ENCODE data around the gene MOGAT3.

The MOGAT3 gene, protein sequence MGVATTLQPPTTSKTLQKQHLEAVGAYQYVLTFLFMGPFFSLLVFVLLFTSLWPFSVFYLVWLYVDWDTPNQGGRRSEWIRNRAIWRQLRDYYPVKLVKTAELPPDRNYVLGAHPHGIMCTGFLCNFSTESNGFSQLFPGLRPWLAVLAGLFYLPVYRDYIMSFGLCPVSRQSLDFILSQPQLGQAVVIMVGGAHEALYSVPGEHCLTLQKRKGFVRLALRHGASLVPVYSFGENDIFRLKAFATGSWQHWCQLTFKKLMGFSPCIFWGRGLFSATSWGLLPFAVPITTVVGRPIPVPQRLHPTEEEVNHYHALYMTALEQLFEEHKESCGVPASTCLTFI

DNA sequence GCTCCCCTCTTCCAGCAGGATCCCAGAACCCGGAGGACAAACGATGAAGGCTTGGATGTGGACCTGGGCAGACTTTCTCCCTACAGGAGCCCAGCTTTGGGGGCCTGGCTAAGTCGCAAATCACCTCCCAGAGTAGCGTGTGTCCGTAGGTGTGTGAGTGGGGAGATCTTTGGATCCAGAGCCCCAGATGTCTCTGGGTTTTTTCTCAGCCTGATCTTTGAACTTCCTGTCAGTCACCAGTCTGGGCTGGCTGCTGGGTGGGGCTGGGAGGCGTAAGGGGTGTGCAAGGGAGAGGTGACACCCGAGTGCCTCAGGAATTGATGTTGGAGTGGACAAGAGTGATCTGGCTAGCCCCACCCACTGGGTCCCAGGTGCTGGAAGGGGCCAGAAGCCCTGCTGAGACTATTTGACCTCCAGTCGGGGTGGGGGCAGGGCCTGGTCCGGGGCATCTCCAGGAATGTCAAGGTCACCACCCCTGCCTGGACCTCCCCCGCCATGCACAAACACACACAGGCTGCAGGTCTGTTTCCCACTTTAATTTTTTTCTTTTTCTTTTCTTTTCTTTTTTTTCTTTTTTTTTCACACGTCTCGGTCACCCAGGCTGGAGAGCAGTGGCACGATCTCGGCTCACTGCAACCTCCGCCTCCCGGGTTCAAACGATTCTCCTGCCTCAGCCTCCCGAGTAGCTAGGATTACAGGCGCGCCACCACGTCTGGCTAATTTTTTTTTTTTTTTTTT, at the start of gene MOGAT3:
Gene MOGAT3, minus strand, starts transcription at position 175 of the 738 bp plus-strand sequence. CDS start 182 bp downstream, outside the sequence.
- no peak for DNase-seq (ENCODE audit: insufficient read length, low spot score)
- no peak for FAIRE-seq

DNA sequence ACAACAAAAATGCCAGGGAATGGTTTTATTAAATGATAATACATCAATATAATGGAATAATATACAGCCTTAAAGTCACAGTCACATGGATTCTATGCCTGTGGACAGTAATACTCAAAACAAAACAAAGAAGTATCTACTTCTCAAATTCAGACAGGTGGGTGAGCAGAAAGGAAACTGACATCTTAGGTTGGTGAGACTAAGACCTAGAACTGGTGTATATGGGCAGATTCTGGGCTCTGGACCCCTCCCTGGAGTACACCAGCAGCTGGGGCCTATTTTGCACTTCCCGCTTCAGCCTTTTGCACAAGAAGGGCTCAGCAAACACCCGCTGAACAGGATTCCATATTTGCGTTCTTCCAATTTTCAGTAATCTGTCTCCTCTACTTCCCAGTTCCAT, 49.5 kb upstream of the MOGAT3 start:
- FAIRE-seq (no peak), DNase-seq (ENCODE audit: insufficient read length, low spot score) (no peak)

DNA sequence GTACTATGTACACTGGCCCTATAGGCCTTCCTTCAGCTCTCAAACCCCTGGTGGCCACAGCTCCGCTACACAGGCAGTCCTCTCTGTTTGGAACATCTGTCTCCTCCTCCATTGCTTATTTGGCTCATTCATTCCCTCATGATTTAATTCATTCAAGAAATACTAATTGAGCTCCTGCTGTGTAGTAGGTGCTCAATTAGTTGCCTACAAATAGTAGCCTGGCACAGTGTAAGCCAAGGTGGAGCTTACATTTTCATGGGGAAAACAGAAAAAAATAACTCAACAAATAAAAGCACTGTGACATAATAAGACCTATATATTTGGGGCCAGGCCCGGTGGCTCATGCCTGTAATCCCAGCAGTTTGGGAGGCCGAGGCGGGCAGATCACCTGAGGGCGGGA, 47.4 kb upstream of the MOGAT3 start:
- DNase-seq (ENCODE audit: insufficient read length, low spot score) (no peak), FAIRE-seq (no peak)

DNA sequence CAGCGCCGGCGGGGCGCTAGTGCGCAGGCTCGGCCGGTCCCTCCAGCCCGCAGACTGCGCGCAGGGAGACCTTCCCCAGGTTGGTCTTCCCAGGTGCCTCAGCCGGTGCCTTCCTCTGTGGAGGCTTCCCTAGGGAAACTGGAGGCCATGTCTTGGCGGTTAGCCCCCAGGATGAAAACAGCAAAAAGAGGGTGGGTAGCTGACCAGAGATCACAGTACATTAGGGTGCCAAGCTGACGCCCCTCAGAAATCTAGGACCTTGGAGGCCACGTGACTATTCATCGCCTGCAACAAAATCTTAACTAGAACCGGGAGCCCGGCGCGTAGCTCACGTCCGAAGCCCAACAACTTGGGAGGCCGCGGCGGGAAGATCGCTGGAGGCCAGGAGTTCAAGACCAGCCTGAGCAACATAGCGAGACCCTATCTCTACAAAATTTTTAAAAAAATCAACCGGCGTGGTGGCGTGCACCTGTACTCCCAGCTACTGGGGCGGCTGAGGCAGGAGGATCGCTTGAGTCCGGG, 44.4 kb upstream of the MOGAT3 start:
- FAIRE-seq (no peak), DNase-seq (ENCODE audit: insufficient read length, low spot score) (no peak)

DNA sequence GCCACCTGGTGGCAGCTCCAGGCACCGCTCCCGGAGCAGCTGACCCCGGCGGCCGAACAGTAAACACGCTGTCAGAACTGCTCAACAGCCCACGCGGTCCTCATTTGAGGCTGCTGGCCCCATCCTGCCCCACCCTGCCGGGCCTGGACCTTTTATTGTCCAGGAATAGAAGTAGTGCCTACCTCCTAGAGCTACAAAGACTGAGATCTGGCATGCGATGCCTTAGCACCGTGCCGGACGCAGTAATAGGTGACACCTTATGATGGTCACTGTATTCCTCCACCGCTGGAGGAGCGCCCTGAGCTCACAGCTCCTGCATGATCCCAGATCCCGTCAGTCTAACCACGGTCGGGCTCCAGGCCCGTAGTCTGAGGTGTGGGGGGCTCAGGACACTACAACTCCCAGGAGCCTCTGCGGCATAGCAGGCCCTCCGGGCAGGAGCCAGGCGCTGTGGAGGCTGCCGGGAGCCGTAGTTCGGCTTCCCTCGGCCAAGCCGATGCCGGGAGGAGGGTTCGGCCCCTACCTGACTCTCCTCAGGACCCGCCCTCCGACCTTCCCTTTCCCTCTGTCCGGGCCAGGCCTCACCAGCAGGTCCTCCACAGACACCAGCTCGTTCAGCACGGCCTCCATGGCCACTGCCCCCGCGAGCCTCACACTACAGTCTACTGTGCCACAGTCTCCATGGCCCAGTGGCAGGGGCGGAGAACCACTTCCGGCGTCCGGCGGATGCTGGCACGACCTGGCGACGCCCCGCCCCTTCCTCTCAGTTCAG, 43.7 kb upstream of the MOGAT3 start, which contains the start of gene FIS1:
Gene FIS1, minus strand, starts transcription at position 707 of the 772 bp plus-strand sequence. Its CDS starts 77 bp downstream, at position 630.
- DNase-seq (ENCODE audit: insufficient read length, low spot score), result peak; percentile 87
- no peak for FAIRE-seq

DNA sequence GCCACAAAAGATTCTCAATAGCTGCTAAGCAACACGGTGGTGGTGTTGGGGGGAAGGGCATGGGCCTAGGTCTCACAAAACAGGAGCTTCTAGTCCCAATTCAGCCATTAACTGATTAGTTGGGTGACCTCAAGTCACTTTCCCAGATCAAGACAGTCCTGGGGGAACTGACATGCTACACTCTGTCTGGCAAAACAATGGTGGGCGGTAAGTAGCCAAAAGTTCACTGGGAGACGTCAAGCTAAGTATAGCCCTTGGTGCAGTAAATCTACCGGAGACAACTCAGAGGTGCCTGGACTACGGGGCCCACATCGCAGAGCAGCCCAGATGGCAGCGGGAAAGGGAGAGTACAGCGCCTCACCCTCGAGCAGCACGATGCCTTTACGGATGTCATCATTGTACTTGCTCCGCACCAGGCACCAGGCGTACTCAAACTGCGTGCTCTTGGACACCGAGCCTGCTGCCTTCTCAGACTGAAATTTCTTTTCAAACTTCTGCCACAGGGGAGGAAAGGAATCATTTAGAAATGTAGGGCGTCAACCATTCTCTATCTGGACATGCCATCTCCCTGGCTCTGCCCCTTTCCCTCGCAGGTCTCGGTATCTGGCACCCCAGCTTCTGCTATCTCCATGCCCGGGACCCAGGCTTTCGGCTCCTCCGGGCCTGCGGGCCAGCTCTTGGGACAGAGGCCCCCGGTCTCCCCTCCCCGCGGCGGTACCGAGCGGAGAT, 43.0 kb upstream of the MOGAT3 start:
- DNase-seq (ENCODE audit: insufficient read length, low spot score) (no peak), FAIRE-seq (no peak)

DNA sequence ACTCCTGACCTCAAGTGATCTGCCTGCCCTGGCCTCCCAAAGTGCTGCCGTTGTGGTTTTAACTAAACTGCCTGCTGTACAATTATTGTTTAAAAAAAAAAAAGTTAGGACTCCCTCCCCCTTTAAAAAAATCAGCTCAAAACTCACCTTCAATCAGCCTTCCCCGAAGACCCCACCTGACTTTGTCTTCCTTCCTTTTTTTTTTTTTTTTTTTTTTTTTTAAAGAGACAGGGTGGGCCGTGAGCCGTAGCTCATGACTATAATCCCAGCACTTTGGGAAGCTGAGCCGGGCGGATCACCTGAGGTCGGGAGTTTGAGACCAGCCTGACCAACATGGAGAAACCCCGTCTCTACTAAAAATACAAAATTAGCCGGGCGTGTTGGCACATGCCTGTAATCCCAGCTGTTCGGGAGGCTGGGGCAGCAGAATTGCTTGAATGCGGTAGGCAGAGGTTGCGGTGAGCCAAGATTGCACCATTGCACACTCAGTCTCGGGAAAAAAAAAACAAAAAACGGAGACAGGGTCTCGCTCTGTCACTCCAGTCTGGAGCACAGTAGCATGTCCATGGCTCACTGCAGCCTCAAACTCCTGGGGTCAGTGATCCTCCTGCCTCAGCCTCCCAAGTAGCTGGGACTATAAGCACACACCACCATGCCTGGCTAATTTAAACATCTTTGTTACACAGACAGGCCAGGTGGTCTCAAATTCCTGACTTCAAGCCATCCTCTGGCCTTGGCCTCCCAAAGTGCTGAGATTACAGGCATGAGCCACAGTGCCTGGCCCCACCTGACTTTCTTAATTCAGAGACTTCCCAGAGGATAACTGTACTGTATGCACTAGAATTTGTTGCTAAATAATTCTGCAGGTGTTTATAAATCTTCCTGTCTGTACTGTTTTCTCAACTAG, 40.9 kb upstream of the MOGAT3 start:
- no peak for FAIRE-seq

DNA sequence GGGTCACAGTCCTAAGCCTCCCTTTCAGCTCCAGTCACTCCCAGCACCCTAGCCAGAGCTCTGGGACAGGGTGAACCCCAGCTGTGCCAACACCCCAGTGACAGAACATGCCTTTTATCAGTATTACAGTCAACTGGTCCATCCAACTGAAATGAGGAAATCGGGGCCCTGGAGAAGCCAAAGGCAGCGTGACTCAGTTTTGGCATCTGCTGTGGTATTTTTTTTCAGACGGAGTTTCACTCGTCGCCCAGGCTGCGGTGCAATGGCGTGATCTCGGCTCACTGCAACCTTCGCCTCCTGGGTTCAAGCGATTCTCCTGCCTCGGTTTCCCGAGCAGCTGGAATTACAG, 40.2 kb upstream of the MOGAT3 start:
- no peak for DNase-seq (ENCODE audit: insufficient read length, low spot score)

More for the DNA sequence above, 40.9 kb upstream of the MOGAT3 start:
- DNase-seq (ENCODE audit: insufficient read length, low spot score), result no peak

DNA sequence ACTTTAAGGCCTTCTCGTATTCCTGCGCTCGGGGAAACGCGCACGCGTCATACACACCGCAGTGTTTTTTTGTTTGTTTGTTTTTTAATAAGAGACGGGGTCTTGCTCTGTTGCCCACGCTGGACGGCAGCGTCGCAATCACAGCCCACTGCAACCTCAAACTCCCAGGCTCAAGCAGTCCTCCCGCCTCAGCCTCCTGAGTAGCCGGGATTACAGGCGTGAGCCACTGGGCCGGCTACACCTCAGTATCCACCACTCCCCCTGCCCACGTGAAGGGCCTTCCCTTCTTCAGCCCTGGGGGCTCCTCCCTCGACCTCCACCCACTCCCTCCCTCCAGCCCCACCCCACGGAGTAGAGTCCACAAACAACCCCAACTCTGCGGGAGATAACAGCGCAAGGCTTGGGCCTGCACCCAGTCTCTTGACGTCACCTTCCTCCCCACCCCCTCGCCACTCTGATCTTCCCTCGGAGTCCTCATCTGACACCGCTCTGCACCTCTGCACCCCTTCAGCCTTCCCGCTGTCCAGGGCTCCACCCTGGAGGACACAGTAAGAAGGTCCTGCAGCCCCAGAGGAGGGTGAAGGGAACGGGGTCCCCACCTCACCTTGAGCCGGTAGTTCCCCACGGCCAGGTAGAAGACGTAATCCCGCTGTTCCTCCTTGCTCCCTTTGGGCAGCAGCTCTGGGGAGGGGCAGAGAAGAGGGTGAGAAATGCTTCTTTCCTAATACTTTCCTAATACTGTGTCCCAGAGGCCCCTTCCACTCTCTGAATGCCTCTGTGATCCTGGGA, 39.6 kb upstream of the MOGAT3 start:
- no peak for FAIRE-seq

More for the DNA sequence above, 40.2 kb upstream of the MOGAT3 start:
- no peak for FAIRE-seq

DNA sequence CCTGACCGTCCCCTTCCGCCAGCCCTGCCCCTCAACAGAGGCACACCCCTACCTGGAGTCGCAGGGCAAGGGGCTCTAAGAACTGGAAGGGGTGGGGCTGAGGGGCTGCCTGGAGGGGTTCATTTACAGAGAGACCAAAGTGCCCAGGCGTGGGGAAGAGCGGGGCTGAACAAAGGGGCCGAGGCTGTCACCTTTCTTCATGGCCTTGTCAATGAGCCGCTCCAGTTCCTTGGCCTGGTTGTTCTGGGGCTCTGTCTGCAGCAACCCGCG, 39.0 kb upstream of the MOGAT3 start:
- FAIRE-seq, result no peak

More for the DNA sequence above, 39.6 kb upstream of the MOGAT3 start:
- no peak for DNase-seq (ENCODE audit: insufficient read length, low spot score)

DNA sequence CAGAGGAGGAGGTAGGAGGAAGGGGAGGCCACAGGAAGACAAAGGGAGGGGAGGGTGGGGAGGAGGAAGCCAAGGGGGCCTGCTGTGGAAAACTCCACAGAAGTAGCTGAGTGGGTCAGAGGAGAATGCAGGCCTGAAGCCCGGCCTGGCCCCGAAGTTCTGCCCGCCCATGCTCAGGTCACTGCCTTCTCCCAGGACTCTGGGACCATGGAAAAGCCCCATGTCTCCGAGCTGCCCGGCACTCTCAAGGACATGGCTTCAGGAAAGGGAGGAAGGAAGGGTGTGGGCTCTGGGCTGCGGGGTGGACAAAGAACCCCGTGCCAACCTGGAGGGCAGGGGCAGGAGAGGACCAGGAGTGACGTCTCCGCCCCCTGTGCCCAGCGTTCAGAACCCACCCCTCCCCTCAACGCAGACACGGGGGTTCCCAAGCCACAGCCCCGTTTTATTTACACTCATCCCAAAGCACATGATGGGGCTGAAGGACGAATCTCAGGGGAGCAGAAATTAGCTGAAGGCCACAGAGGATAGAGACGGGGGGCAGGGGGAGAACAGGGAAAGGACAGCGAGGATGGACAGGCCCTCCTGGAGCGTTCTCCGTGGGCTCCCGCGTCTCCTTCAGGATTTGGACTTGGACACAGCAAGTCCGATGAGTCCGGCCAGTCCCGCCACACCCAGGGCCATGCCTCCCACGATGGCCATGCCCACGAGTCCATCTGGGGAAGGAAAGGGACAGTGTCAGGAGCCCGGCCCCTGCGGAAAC, 38.5 kb upstream of the MOGAT3 start:
- FAIRE-seq, result no peak
- DNase-seq (ENCODE audit: insufficient read length, low spot score), result no peak

More for the DNA sequence above, 39.0 kb upstream of the MOGAT3 start:
- DNase-seq (ENCODE audit: insufficient read length, low spot score), result no peak

DNA sequence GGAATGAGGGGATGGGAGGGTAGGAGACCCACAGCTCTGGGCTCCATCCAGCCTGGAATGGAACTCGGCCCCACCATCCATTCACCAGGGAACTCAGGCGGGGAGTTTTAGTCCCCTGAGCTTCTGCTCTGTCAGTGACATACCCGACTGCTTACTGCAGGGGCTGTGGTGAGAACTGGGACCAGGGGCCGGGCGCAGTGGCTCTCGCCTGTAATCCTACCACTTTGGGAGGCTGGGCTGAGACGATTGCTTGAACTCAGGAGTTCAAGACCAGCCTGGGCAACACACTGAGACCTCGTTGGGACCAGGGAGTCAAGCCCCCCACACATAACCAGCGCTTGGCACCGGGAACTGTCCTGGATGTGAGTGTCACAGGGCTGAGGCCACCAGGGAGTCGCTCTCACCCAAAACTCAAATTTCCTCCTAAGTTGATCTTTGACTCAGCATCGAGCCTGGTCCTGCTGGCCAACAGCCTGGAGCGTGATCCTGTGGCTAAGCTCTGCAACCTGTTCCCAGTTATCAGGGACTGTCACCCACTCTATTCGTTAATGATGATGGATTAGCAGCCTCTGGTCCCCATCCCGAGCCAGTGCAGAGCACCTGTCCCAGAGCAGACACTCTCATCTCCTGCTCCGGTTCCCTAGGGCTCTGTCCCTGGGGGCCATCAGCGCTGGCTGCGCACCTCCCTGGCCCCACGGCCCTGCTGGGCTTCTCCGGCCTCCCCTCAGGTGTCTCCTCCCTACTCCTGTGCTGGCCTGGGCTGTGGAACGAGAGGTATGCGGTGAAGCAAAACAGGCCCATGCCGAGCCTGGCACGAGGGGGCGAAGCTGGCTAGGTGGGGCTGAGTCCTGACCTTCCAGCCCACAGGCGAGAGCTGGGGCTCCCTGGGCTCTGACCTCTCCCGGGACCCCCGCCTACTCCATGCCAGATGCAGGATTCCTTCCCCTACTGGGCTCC, 37.7 kb upstream of the MOGAT3 start:
- DNase-seq (ENCODE audit: insufficient read length, low spot score), result no peak
- no peak for FAIRE-seq

DNA sequence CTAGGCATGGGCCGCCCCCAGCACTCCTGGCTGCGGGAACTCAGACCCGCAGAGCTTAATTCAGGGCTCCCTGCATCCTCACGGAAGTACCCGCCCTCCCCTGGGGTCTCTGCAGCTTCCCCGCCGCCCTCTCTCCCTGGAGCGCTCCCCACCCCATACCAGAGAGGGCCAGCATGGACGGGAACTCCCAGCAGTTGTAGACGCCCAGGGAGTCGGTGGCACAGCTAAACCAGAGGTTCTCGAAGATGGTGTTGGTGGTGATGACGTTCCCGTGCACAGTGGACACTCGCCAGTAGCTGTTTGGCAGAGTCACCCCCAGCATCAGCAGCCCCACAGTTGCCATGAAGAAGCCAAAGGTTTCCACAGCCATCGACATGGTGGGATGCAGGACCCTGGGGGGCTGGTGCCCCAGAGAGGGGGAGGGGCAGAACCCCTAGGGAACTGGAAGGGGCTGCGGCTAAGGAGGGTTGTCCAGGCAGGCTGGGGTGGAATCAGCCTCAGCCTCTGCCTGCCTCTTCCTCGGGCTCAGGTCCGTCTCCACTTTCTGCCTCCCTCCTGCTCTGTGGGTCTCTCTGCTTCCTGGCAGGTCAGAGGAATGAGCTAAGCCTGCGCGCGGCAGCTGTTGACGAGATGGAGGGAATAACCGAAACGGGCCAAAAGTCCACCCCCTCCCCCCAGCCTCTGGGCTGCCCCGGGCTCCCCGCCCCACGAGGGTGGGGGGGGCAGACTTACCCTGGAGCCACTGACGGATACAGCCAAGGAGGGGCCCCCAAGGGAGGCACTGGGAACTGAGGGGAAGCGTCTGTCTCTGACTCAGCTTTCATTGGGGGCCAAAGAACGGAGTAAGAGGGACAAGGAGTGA, 36.6 kb upstream of the MOGAT3 start, which contains the start of gene CLDN15:
Gene CLDN15, minus strand, starts transcription at position 597 of the 862 bp plus-strand sequence. Its CDS starts 221 bp downstream, at position 376.
- FAIRE-seq (no peak), DNase-seq (ENCODE audit: insufficient read length, low spot score) (no peak)

DNA sequence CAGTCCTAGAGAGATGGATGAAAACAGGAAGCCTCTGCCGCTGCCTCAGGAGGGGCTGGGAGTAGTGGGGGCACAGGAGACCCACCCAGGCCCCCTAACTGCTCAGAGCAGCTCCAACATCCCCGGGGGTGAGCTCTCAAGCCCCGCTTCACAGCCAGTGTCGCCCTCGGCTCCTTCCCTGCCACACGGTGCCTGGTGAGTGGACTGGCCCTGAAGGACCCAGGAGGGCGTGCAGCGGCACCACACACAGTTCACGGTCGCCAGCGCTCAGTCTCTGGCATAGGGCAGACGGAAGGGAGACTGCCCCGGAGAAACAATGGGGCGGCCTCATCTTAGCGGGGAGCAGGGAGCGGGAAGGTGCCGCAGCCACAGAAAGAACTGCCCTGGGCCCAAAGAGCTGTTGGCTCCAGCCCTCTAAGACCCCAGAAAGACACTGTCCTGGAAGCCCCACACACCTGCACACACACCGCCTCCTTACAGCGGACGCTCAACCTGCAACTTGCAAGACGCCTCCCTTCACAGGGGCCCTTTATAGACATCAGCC, 35.5 kb upstream of the MOGAT3 start:
- DNase-seq (ENCODE audit: insufficient read length, low spot score) (no peak), FAIRE-seq (no peak)

DNA sequence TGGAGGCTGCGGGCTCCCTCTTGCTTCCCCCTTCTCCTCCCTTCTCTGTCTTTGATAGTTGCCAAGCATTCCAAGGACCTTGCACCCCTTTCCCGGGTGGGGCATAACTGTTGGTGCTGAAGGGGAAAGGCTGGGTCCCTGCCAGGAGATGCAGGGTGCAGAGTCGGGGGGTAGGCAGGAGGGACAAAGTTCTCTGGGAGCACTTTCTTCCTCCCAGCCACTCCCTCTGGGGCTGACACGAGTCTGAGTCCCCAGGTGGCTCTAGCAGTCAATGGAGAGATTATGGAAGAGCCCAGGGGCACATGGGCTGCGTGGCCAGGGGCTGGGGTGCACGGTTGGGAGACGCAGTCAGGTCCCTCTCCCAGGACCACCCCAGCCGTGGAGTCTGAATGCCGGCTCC, 34.7 kb upstream of the MOGAT3 start:
- no peak for DNase-seq (ENCODE audit: insufficient read length, low spot score)
- no peak for FAIRE-seq

DNA sequence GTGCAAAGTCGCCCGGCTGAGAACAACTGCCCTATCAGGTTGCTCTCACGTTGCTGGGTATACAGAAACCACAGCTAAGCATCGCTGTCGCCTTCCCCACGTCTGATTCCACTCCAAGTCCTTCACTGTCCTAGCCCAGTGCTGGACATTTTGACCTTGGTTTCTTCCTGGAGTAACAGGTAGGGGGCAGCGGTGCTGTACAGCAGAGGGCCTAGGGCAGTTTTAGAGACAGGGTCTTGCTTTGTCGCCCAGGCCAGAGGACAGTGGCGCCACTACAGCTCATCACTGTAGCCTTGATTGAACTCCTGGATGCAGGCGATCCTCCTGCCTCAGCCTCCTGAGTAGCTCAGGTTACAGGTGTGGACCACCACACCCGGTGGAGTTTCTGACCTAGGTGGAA, 34.2 kb upstream of the MOGAT3 start:
- FAIRE-seq (no peak), DNase-seq (ENCODE audit: insufficient read length, low spot score) (no peak)

Measured in HTR-8/SVneo (cell line).